Karpas-422 (cell line): ENCODE results near the gene COL15A1. TPM values are rescaled to one million over a fixed set of nuclear protein-coding genes. Genes with fewer than 3 reads are reported as not detected.

Source experiments
- DNase-seq: peaks from one replicate; pipeline ENCODE4 v3.0.0-alpha.2; 2015
- H2AFZ ChIP-seq: fragments of 200-600 bp; sonication (generic); 2 replicates; pipeline ENCODE4 v1.6.1; 2014; ENCODE audit warnings: antibody characterized with exemption, low read length, mixed read lengths
- H3K27ac ChIP-seq: fragments of 200-600 bp; sonication (generic); 2 replicates; pipeline ENCODE4 v1.5.1; 2014; ENCODE audit warnings: mild to moderate bottlenecking, low read length, moderate library complexity
- H3K27me3 ChIP-seq: fragments of 200-600 bp; sonication (generic); 2 replicates; pipeline ENCODE4 v1.6.1; 2014; ENCODE audit warnings: low read length, mixed read lengths
- H3K36me3 ChIP-seq: fragments of 200-600 bp; sonication (generic); 2 replicates; pipeline ENCODE4 v1.6.1; 2014; ENCODE audit warnings: low read length, mixed read lengths; ENCODE audit not compliant: insufficient read depth
- H3K4me1 ChIP-seq: fragments of 200-600 bp; sonication (generic); 2 replicates; pipeline ENCODE4 v1.6.1; 2014; ENCODE audit warnings: mild to moderate bottlenecking, low read length, mixed read lengths
- H3K4me2 ChIP-seq: fragments of 200-600 bp; sonication (generic); 2 replicates; pipeline ENCODE4 v1.6.1; 2014; ENCODE audit warnings: low read length, low read depth, mild to moderate bottlenecking; ENCODE audit not compliant: poor library complexity, severe bottlenecking
- H3K4me3 ChIP-seq: fragments of 200-600 bp; sonication (generic); 2 replicates; pipeline ENCODE4 v1.5.1; 2014; ENCODE audit warnings: mild to moderate bottlenecking, antibody characterized with exemption, low read length, mixed read lengths
- H3K79me2 ChIP-seq: fragments of 200-600 bp; sonication (generic); 2 replicates; pipeline ENCODE4 v1.6.1; 2014; ENCODE audit warnings: mild to moderate bottlenecking, low read length, mixed read lengths
- H3K9ac ChIP-seq: fragments of 200-600 bp; sonication (generic); 2 replicates; pipeline ENCODE4 v1.6.0; 2014; ENCODE audit warnings: low read length
- H3K9me2 ChIP-seq: fragments of 200-600 bp; sonication (generic), shearing (Covaris generic); replicated peaks from 2 replicates; pipeline ENCODE4 v1.6.0; 2014; ENCODE audit warnings: mild to moderate bottlenecking, low read length, moderate library complexity; ENCODE audit not compliant: insufficient read depth
- H3K9me3 ChIP-seq: fragments of 300-700, 200-600 bp; sonication (generic); 2 replicates; pipeline ENCODE4 v1.6.1; 2014; ENCODE audit warnings: low read length, mixed read lengths
- H4K20me1 ChIP-seq: fragments of 200-600 bp; sonication (generic); 2 replicates; pipeline ENCODE4 v1.6.1; 2014; ENCODE audit warnings: mild to moderate bottlenecking, antibody characterized with exemption, low read length, low read depth; ENCODE audit not compliant: insufficient read depth
- total RNA-seq: library from RNA; depleted of rRNA; stranded (reverse); fragments of >200 nt; shearing (Covaris generic); gene quantifications from 2 replicates; pipeline ENCODE4 v1.2.3, GENCODE V29; 2014; ENCODE audit warnings: low replicate concordance

COL15A1 gene
- total RNA-seq, 1 experiment from 2014 or later = 0.93 TPM

GRCh38 chr9:98954244-98954610 is 10.5 kb downstream of the COL15A1 start:
- Histone ChIP-seq H3K27me3 (no peaks in the 10 kb centered on the region; the same call in 1 of the 2 replicates), H3K79me2 (no peaks in the 10 kb centered on the region), H3K9ac (no peak overlapping the region), H3K9me2 (no peaks in the 10 kb centered on the region), H3K4me3 (no peak overlapping the region), H3K27ac (no peak overlapping the region), H3K4me1 (no peaks in the 10 kb centered on the region), H3K4me2 (no peak overlapping the region), H4K20me1 (no peaks in the 10 kb centered on the region), H3K36me3 (no peaks in the 10 kb centered on the region), H3K9me3 (no peaks in the 10 kb centered on the region), H2AFZ (no peak overlapping the region)
- no peak for DNase-seq

DNA sequence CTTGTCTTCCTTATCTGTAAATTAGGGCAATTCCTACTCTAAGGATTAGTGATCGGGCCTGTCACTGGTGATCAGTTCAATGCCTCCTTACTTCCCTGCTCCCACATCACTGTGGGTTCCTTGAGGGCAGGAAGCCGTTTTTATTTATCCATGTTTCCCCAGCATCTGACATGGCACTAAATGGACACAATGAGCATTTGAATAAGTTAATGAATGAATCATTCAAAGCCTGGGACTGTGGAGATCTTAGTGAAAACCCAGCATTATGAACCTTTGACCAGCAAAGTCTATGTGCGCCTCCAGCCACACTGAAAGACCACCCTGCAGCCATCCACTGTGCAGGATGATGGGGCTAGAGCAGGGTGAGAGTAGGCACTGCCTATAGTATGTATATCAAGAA is 11.6 kb downstream of the COL15A1 start:
- no peak overlapping the region for H3K9ac ChIP-seq
- no peaks in the 10 kb centered on the region for H3K4me1 ChIP-seq
- no peak overlapping the region for H2AFZ ChIP-seq
- no peaks in the 10 kb centered on the region; the same call in 1 of the 2 replicates for H3K27me3 ChIP-seq
- H3K9me3 ChIP-seq = no peaks in the 10 kb centered on the region
- H4K20me1 ChIP-seq = no peaks in the 10 kb centered on the region
- no peaks in the 10 kb centered on the region for H3K9me2 ChIP-seq
- no peak for DNase-seq
- no peaks in the 10 kb centered on the region for H3K36me3 ChIP-seq
- no peak overlapping the region for H3K27ac ChIP-seq
- H3K4me2 ChIP-seq = no peak overlapping the region
- H3K79me2 ChIP-seq = no peaks in the 10 kb centered on the region
- H3K4me3 ChIP-seq = no peak overlapping the region

GRCh38 chr9:98957826-98958225 is 14.1 kb downstream of the COL15A1 start:
- no peak overlapping the region for H2AFZ ChIP-seq
- no peaks in the 10 kb centered on the region for H3K9me2 ChIP-seq
- no peak overlapping the region for H3K4me2 ChIP-seq
- no peak overlapping the region for H3K9ac ChIP-seq
- no peaks in the 10 kb centered on the region for H3K9me3 ChIP-seq
- no peaks in the 10 kb centered on the region for H3K4me1 ChIP-seq
- no peak overlapping the region for H3K4me3 ChIP-seq
- H4K20me1 ChIP-seq = no peaks in the 10 kb centered on the region
- H3K27me3 ChIP-seq = no peaks in the 10 kb centered on the region; the same call in 1 of the 2 replicates
- no peaks in the 10 kb centered on the region for H3K79me2 ChIP-seq
- no peak for DNase-seq
- H3K27ac ChIP-seq = no peak overlapping the region
- H3K36me3 ChIP-seq = no peaks in the 10 kb centered on the region

DNA sequence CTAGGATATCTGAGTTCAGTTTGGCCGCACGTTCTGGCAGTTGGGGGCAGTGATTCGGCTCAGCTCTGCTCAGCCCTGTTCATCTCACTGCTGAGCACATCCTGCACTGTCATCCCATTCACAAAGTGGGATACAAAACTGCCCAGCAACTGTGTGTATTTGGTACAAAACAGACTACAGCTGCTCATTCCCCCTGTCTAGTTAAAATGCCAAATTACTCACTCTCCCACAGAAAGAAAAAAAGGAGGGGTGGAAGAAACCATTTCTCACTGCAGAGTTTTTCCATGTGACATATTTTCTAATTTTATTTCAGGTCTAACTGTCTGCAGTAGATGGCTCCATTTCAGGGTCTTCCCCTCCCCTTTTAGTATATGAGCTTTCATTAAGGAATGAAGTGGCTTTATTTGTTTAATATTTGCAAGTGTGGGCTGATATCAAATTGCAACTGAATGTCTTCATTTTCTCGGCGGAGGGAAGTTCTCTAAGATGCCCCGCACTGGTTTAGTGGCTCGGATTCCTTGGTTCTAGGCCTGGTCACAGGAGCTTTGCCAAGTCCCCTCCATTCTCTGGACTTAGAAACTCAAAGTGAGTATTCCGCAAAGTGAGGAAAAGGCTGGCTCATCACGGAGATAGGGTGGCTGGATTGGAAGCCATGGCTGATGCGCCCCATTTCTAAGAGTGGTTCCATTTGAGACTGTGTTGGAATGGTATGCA is 14.7 kb downstream of the COL15A1 start:
- no peaks in the 10 kb centered on the region for H3K79me2 ChIP-seq
- no peak overlapping the region for H3K4me3 ChIP-seq
- H4K20me1 ChIP-seq = no peaks in the 10 kb centered on the region
- no peaks in the 10 kb centered on the region; the same call in 1 of the 2 replicates for H3K27me3 ChIP-seq
- H3K9me3 ChIP-seq = no peaks in the 10 kb centered on the region
- no peaks in the 10 kb centered on the region for H3K4me1 ChIP-seq
- no peak overlapping the region for H3K9ac ChIP-seq
- DNase-seq = no peak
- H2AFZ ChIP-seq = no peak overlapping the region
- no peak overlapping the region for H3K27ac ChIP-seq
- no peaks in the 10 kb centered on the region for H3K36me3 ChIP-seq
- H3K9me2 ChIP-seq = no peaks in the 10 kb centered on the region
- H3K4me2 ChIP-seq = no peak overlapping the region

DNA sequence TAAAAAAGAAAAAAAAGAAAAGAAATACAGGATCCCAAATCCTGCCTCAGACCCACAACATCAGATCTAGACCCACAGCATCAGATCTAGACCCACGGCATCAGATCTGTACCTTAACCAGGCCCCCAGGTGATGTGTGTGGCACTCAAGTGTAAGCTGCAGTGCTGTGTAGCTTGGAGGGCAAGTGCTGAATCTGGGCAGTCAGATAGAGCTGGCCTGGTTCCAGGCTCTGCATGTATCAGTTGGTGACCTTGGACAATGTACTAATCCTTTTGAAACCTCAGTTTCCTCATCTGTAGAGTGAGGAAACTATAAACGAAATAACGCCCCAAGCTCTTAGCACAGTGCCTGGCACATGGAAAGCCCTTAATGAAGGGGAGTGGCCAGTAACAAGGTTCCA is 16.7 kb downstream of the COL15A1 start:
- Histone ChIP-seq H2AFZ (no peak overlapping the region), H3K9me3 (no peaks in the 10 kb centered on the region)
- no peak for DNase-seq

DNA sequence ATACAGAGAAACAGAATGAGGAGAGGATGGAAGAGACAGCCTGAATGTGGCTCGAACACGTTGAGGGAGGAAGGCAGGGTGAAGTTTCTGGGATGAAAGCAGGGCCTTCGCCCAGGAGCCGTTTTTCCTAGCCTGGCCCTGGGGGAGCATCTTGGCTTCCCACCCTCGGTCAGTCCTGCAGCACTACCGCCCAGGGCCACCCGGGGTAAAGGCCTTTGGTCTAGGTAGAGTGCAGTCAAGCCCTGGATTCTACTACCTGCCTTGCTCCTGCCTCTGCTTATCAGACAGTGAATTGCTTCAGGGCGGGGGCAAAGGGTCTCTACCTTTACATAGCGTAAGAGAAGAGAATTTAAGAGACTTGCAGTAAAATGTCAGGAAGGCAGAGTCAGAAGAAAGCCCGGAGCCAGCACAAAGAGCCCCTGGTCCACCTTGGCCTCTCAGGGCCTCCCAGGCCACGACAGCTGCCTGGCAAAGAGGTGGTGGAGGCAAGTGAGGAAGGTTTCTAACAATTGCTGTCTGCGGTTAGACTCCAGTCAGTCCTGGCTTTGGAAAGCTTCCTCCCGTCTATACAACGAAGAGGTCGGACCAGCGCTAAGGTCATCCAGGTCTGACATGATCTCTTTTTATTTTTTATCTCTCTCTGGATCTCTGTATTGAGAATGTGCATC is 17.9 kb downstream of the COL15A1 start:
- H3K4me1 ChIP-seq = no peaks in the 10 kb centered on the region
- H3K36me3 ChIP-seq = no peaks in the 10 kb centered on the region
- H3K9me3 ChIP-seq = no peaks in the 10 kb centered on the region
- no peak overlapping the region for H3K4me3 ChIP-seq
- no peaks in the 10 kb centered on the region for H4K20me1 ChIP-seq
- H3K27me3 ChIP-seq = no peaks in the 10 kb centered on the region; the same call in 1 of the 2 replicates
- H3K79me2 ChIP-seq = no peaks in the 10 kb centered on the region
- H3K9ac ChIP-seq = no peak overlapping the region
- no peak overlapping the region for H3K27ac ChIP-seq
- no peaks in the 10 kb centered on the region for H3K9me2 ChIP-seq
- no peak overlapping the region for H3K4me2 ChIP-seq
- no peak for DNase-seq
- no peak overlapping the region for H2AFZ ChIP-seq

More for the DNA sequence above, 16.7 kb downstream of the COL15A1 start:
- Histone ChIP-seq H3K27ac (no peak overlapping the region), H3K36me3 (no peaks in the 10 kb centered on the region), H3K27me3 (no peaks in the 10 kb centered on the region; the same call in 1 of the 2 replicates), H3K4me3 (no peak overlapping the region), H3K79me2 (no peaks in the 10 kb centered on the region), H3K4me1 (no peaks in the 10 kb centered on the region), H4K20me1 (no peaks in the 10 kb centered on the region), H3K9ac (no peak overlapping the region), H3K4me2 (no peak overlapping the region), H3K9me2 (no peaks in the 10 kb centered on the region)

DNA sequence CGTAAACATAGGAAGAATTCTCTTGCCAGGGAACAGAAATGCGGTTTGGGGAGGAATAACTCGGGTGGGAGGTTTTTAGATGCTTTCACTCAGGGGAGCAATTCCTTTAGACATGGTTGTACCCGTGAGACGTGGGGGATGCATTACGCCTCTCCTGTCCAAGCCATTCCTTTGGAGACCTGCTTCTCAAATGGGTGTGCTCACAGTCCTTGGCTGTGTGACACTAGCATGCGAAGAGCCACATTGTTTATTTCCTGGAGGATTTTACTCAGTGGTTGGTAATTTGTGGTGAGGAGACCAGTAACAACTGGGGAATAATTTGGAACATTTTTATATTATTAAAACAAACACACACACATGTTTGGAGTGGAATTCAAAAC is 18.5 kb downstream of the COL15A1 start:
- Histone ChIP-seq H2AFZ (no peak overlapping the region), H3K9me3 (no peaks in the 10 kb centered on the region), H3K79me2 (no peaks in the 10 kb centered on the region), H4K20me1 (no peaks in the 10 kb centered on the region), H3K4me2 (no peak overlapping the region), H3K4me1 (no peaks in the 10 kb centered on the region), H3K9ac (no peak overlapping the region), H3K9me2 (no peaks in the 10 kb centered on the region), H3K27ac (no peak overlapping the region), H3K4me3 (no peak overlapping the region), H3K27me3 (no peaks in the 10 kb centered on the region), H3K36me3 (no peaks in the 10 kb centered on the region)
- DNase-seq = no peak

- Histone ChIP-seq H2AFZ (no peak overlapping the region), H3K9me2 (no peaks in the 10 kb centered on the region), H3K4me2 (no peak overlapping the region)
Measured at GRCh38 chr9:98962861-98963260, 19.2 kb downstream of the COL15A1 start.

More at GRCh38 chr9:98962861-98963260, 19.2 kb downstream of the COL15A1 start:
- Histone ChIP-seq H3K27ac (no peak overlapping the region), H3K9me3 (no peaks in the 10 kb centered on the region), H4K20me1 (no peaks in the 10 kb centered on the region), H3K9ac (no peak overlapping the region), H3K27me3 (no peaks in the 10 kb centered on the region), H3K79me2 (no peaks in the 10 kb centered on the region), H3K4me3 (no peak overlapping the region), H3K4me1 (no peaks in the 10 kb centered on the region), H3K36me3 (no peaks in the 10 kb centered on the region)
- no peak for DNase-seq
